H1 (cell line): ENCODE measurements around the gene LRP3. TPM values are rescaled to one million over a fixed set of nuclear protein-coding genes. Genes with fewer than 3 reads are reported as not detected.

Experiments
- CHD7 ChIP-seq: fragments of 300-600 bp; sonication (generic); IDR thresholded peaks from 2 replicates; pipeline ENCODE4 v1.7.1; 2012; ENCODE audit warnings: low read length, moderate library complexity, mild to moderate bottlenecking, inconsistent platforms; ENCODE audit not compliant: insufficient replicate concordance
- TAF7 ChIP-seq: optimal IDR thresholded peaks from 2 replicates; pipeline ENCODE3; 2011; ENCODE audit warnings: low read depth, mild to moderate bottlenecking, inconsistent platforms, low read length, moderate library complexity, borderline replicate concordance
- polyA plus RNA-seq, 7 experiments: library from polyadenylated mRNA; depleted of rRNA in 3 of 7; stranded (reverse) in 5 of 7; unstranded in 2 of 7; fragments of >200 nt in 5 of 7; fragments of 200-250 nt in 2 of 7; gene quantifications; 1 replicate in 5 of 7; 2 replicates in 1 of 7; 4 replicates in 1 of 7; pipeline versions ENCODE4 v1.2.1 to v1.2.3, GENCODE V29; 2011 to 2013; ENCODE audit warnings: missing spikeins in 2 of 7, mixed read lengths in 2 of 7
- total RNA-seq: library from RNA; stranded (reverse); fragmentation: NEBNext Ultra II Directional; extraction: Animal tissue kit (Norgen Biotek cat#: 25700); gene quantifications from 2 replicates; pipeline ENCODE4 v1.2.1, GENCODE V29; 2021

The LRP3 gene
- total and polyA plus RNA-seq, 2 of the 8 experiments (the other 6 are each of a cell fraction or from before 2014, with no cell fraction given), result 30.3 to 33.7 TPM

- no peak for TF ChIP-seq CHD7
- TF ChIP-seq TAF7, result no peak
Observed at GRCh38 chr19:33250500-33250899, 56.4 kb downstream of the LRP3 start (continued).
